OCI-LY7 (cell line): ENCODE results near the gene PSMA2. TPM values are rescaled to one million over a fixed set of nuclear protein-coding genes. Genes with fewer than 3 reads are reported as not detected.

Source experiments
- BruUV-seq: library from RNA; stranded (reverse); fragments of 400-500 nt; replicated peaks from 2 replicates; lab custom pipeline; 2021; lab: Mats Ljungman, UMichigan
- CTCF ChIA-PET: fragments of 300-600 bp; sonication (Branson Sonifier 250); formaldehyde crosslinking; loops from one replicate; lab custom pipeline; 2022; ENCODE audit warnings: antibody characterized with exemption; ENCODE audit not compliant: unreplicated experiment; lab: Charles Lee
- POLR2A ChIA-PET: fragments of 300-600 bp; sonication (Branson Sonifier 250); formaldehyde crosslinking; loops from one replicate; lab custom pipeline; 2022; ENCODE audit warnings: antibody characterized with exemption; lab: Charles Lee
- DNase-seq: peaks from one replicate; pipeline ENCODE4 v3.0.0-alpha.2; 2015; ENCODE audit warnings: low spot score
- H2AFZ ChIP-seq: fragments of 200-600 bp; sonication (generic), shearing (Covaris generic); 2 replicates; pipeline ENCODE4 v1.6.1; 2014; ENCODE audit warnings: mild to moderate bottlenecking, antibody characterized with exemption, low read length, moderate library complexity
- H3K27ac ChIP-seq: fragments of 200-600 bp; sonication (generic); 2 replicates; pipeline ENCODE4 v1.5.1; 2014; ENCODE audit warnings: mixed run types, low read depth, mild to moderate bottlenecking, moderate library complexity, low read length, inconsistent platforms; ENCODE audit not compliant: poor library complexity, severe bottlenecking
- H3K36me3 ChIP-seq: fragments of 200-600 bp; sonication (generic); 2 replicates; pipeline ENCODE4 v1.6.1; 2014; ENCODE audit warnings: mild to moderate bottlenecking, antibody characterized with exemption, low read length, moderate library complexity, mixed read lengths; ENCODE audit not compliant: insufficient read depth
- H3K4me1 ChIP-seq: fragments of 200-600 bp; sonication (generic); 2 replicates; pipeline ENCODE4 v1.5.1; 2014; ENCODE audit warnings: mild to moderate bottlenecking, low read length; ENCODE audit not compliant: insufficient read depth, poor library complexity, severe bottlenecking
- H3K4me2 ChIP-seq: fragments of 200-600 bp; sonication (generic); 2 replicates; pipeline ENCODE4 v1.6.1; 2014; ENCODE audit warnings: mild to moderate bottlenecking, low read length
- H3K4me3 ChIP-seq: fragments of 200-600 bp; sonication (generic); 2 replicates; pipeline ENCODE4 v1.5.1; 2014; ENCODE audit warnings: mild to moderate bottlenecking, low read depth, low read length; ENCODE audit not compliant: poor library complexity, severe bottlenecking
- H3K79me2 ChIP-seq: fragments of 200-600 bp; sonication (generic); 2 replicates; pipeline ENCODE4 v1.6.1; 2016; ENCODE audit warnings: low read depth, mild to moderate bottlenecking, low read length, moderate library complexity, mixed read lengths; ENCODE audit not compliant: insufficient read depth
- H3K9me2 ChIP-seq: fragments of 200-600 bp; sonication (generic); 2 replicates; pipeline ENCODE4 v1.6.1; 2016; ENCODE audit warnings: mild to moderate bottlenecking, low read length, mixed read lengths; ENCODE audit not compliant: insufficient read depth
- H3K9me3 ChIP-seq: fragments of 200-600 bp; sonication (generic); 2 replicates; pipeline ENCODE4 v1.6.1; 2014; ENCODE audit warnings: mild to moderate bottlenecking, mixed run types, low read length, mixed read lengths
- H4K20me1 ChIP-seq: fragments of 200-600 bp; sonication (generic); 2 replicates; pipeline ENCODE4 v1.6.1; 2014; ENCODE audit warnings: mild to moderate bottlenecking, antibody characterized with exemption, low read length, moderate library complexity, mixed read lengths; ENCODE audit not compliant: insufficient read depth
- EZH2phosphoT487 ChIP-seq: fragments of 200-600 bp; sonication (generic); IDR thresholded peaks from 2 replicates; pipeline ENCODE4 v1.6.1; 2018; ENCODE audit warnings: low read depth, borderline replicate concordance, mild to moderate bottlenecking, mixed run types, antibody characterized with exemption, low read length, moderate library complexity, mixed read lengths
- intact Hi-C: fragments of 100-400 bp; cut with micrococcal nuclease; formaldehyde crosslinking; loops from one replicate; pipeline ENCODE4 v1.10.0; 2022; ENCODE audit not compliant: unreplicated experiment
- total RNA-seq, 2 experiments: library from RNA; depleted of rRNA in 1 of 2; stranded (reverse); fragments of >200 nt in 1 of 2; shearing (Covaris generic) in 1 of 2; gene quantifications; 2 replicates each; pipeline ENCODE4 v1.2.3, GENCODE V29; 2014 to 2022
- TF ChIP-seq, protein P1 (sequence below): fragments of 200-600 bp; sonication (generic); conservative IDR thresholded peaks from 2 replicates; pipeline ENCODE4 v1.5.1; 2014; ENCODE audit warnings: mild to moderate bottlenecking, antibody characterized with exemption, low read length, moderate library complexity, mixed read lengths

Gene PSMA2
- total RNA-seq, 2 experiments from 2014 or later, result 45.7 to 145 TPM

DNA sequence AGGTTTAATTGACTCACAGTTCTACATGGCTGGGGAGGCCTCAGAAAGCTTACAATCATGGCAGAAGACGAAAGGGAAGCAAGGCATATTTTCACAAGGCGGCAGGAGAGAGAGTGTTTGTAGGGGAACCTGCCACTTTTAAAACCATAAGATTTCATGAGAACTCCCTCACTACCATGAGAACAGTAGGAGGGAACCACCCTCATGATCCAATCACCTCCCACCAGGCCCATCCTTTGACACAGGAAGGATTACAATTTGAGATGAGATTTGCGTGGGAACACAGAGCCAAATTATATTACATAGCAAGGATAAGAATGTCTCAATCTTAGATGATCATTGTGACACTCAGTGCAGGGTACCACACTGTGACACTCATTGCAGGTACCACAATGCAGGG lies 44.4 kb upstream of the PSMA2 start:
- H3K9me3 ChIP-seq, result no peaks in the 10 kb centered on the region; the same call in 1 of the 2 replicates
- no peaks in the 10 kb centered on the region for H3K4me1 ChIP-seq
- intact Hi-C loops, result no loop called here
- POLR2A ChIA-PET, result interaction anchor here (0.9 kb wide), 1 partner anchor 9 kb away, joined by 3 read pairs; no protein-coding TSS in a partner anchor
- no TSS peak for BruUV-seq
- no peak overlapping the region for H2AFZ ChIP-seq
- H3K27ac ChIP-seq, result no peak overlapping the region
- no peaks in the 10 kb centered on the region for H3K79me2 ChIP-seq
- no peak overlapping the region for H3K4me3 ChIP-seq
- no peak for TF ChIP-seq EZH2phosphoT487
- TF ChIP-seq, protein P1, sequence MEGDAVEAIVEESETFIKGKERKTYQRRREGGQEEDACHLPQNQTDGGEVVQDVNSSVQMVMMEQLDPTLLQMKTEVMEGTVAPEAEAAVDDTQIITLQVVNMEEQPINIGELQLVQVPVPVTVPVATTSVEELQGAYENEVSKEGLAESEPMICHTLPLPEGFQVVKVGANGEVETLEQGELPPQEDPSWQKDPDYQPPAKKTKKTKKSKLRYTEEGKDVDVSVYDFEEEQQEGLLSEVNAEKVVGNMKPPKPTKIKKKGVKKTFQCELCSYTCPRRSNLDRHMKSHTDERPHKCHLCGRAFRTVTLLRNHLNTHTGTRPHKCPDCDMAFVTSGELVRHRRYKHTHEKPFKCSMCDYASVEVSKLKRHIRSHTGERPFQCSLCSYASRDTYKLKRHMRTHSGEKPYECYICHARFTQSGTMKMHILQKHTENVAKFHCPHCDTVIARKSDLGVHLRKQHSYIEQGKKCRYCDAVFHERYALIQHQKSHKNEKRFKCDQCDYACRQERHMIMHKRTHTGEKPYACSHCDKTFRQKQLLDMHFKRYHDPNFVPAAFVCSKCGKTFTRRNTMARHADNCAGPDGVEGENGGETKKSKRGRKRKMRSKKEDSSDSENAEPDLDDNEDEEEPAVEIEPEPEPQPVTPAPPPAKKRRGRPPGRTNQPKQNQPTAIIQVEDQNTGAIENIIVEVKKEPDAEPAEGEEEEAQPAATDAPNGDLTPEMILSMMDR, result no peak
- no peaks in the 10 kb centered on the region for H3K36me3 ChIP-seq
- DNase-seq, result no peak
- H4K20me1 ChIP-seq, result no peaks in the 10 kb centered on the region
- H3K4me2 ChIP-seq, result no peak overlapping the region
- no peaks in the 10 kb centered on the region for H3K9me2 ChIP-seq
- CTCF ChIA-PET, result no interaction called here

DNA sequence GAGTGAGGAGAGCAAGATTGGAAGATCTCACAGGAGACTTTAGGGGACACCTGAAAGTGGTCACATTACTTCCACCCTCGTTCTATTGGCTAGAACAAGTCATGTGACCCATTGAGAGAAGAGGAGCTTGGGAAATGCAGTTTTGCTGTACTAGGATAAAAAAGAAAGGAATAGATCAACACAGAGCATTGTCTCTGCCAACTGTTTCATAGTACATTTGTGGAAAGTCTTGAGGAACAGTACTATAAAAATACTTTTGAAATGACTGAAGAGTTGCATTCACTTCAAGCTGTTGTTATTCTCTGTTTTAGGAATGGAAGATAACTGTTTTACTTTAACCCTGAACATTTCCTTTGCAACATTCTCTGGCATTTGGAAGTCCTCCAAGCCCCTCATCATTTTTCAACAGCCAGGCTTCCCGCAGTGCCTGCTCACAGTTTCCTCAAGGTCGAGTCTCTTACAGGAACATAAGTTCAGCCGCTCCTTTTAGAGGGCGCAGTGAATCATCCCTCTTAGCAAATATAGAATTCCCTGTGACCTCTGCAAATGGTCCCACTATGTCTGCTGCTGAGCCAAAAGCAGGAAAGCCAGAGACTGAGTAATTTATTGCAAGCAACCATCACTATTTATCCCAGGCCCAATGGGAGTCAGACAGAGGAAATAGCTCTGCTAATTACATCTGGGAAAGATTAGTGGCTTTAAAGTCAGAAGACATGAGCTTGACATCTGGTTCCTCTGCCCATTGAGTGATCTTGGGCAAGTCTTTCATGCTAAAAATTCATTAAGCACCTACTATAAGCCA lies 40.9 kb upstream of the PSMA2 start:
- H4K20me1 ChIP-seq, result no peaks in the 10 kb centered on the region
- no peaks in the 10 kb centered on the region; the same call in 1 of the 2 replicates for H3K9me3 ChIP-seq
- no peak overlapping the region for H2AFZ ChIP-seq
- no peak overlapping the region for H3K4me3 ChIP-seq
- H3K27ac ChIP-seq, result no peak overlapping the region
- BruUV-seq, result no TSS peak
- H3K79me2 ChIP-seq, result no peaks in the 10 kb centered on the region
- H3K4me2 ChIP-seq, result no peak overlapping the region
- POLR2A ChIA-PET, result interaction anchor here (1.5 to 1.7 kb wide), 2 partner anchors 10 to 28 kb away, joined by 3 read pairs; no protein-coding TSS in a partner anchor
- no peaks in the 10 kb centered on the region for H3K36me3 ChIP-seq
- DNase-seq, result peak; percentile 30
- CTCF ChIA-PET, result no interaction called here
- TF ChIP-seq, protein P1, result no peak
- TF ChIP-seq EZH2phosphoT487, result no peak
- H3K4me1 ChIP-seq, result no peaks in the 10 kb centered on the region
- intact Hi-C loops, result no loop called here
- H3K9me2 ChIP-seq, result no peaks in the 10 kb centered on the region

- H4K20me1 ChIP-seq, result no peaks in the 10 kb centered on the region
- no peak overlapping the region for H3K4me3 ChIP-seq
- no peaks in the 10 kb centered on the region for H3K9me2 ChIP-seq
- no peaks in the 10 kb centered on the region for H3K36me3 ChIP-seq
- H3K9me3 ChIP-seq, result no peaks in the 10 kb centered on the region
- H3K79me2 ChIP-seq, result no peaks in the 10 kb centered on the region
- intact Hi-C loops, result no loop called here
- H3K4me2 ChIP-seq, result no peak overlapping the region
- ChIA-PET CTCF (no interaction called here), POLR2A (interaction anchor here (1.0 to 1.3 kb wide), 2 partner anchors 9 to 14 kb away, joined by 3 to 4 read pairs; no protein-coding TSS in a partner anchor)
- H3K4me1 ChIP-seq, result no peaks in the 10 kb centered on the region
- peak overlapping the region; percentile 20; the same call in 1 of the 2 replicates for H2AFZ ChIP-seq
- TF ChIP-seq, protein P1, result no peak
- no peak for TF ChIP-seq EZH2phosphoT487
- H3K27ac ChIP-seq, result no peak overlapping the region
- peak; percentile 8 for DNase-seq
- no TSS peak for BruUV-seq
Observed at GRCh38 chr7:42967391-42967790, 35.4 kb upstream of the PSMA2 start.
